H9 (cell line): ENCODE measurements around the gene BHLHE23. TPM values are rescaled to one million over a fixed set of nuclear protein-coding genes. Genes with fewer than 3 reads are reported as not detected.

Experiments used
- DNase-seq: peaks from one replicate; pipeline ENCODE4 v3.0.0-alpha.2; 2017
- H2AFZ ChIP-seq: one replicate; pipeline ENCODE4 v1.6.1; 2013; ENCODE audit warnings: mild to moderate bottlenecking, low read length, control low read depth, moderate library complexity
- H2AK5ac ChIP-seq: 2 replicates; pipeline ENCODE4 v1.6.1; 2013; ENCODE audit warnings: low read length, control low read depth, mixed read lengths; ENCODE audit not compliant: insufficient read length
- H2BK120ac ChIP-seq: one replicate; pipeline ENCODE4 v1.6.1; 2013; ENCODE audit warnings: low read depth, mild to moderate bottlenecking, low read length, control low read depth, inconsistent platforms; ENCODE audit not compliant: poor library complexity, severe bottlenecking
- H2BK12ac ChIP-seq: 2 replicates; pipeline ENCODE4 v1.6.1; 2013; ENCODE audit warnings: low read length, control low read depth, mixed read lengths, low read depth; ENCODE audit not compliant: insufficient read length
- H2BK15ac ChIP-seq: 2 replicates; pipeline ENCODE4 v1.6.1; 2013; ENCODE audit warnings: low read depth, low read length, control low read depth
- H2BK20ac ChIP-seq: one replicate; pipeline ENCODE4 v1.6.1; 2013; ENCODE audit warnings: low read depth, mild to moderate bottlenecking, low read length, control low read depth, inconsistent platforms; ENCODE audit not compliant: poor library complexity, severe bottlenecking
- H2BK5ac ChIP-seq: 2 replicates; pipeline ENCODE4 v1.6.1; 2013; ENCODE audit warnings: low read length, control low read depth, mixed read lengths; ENCODE audit not compliant: insufficient read length
- H3K14ac ChIP-seq: 2 replicates; pipeline ENCODE4 v1.6.1; 2013; ENCODE audit warnings: low read length, control low read depth; ENCODE audit not compliant: insufficient read depth
- H3K18ac ChIP-seq: 2 replicates; pipeline ENCODE4 v1.6.1; 2013; ENCODE audit warnings: low read depth, mild to moderate bottlenecking, mixed read lengths, low read length, control low read depth; ENCODE audit not compliant: insufficient read length
- H3K23ac ChIP-seq: 2 replicates; pipeline ENCODE4 v1.6.1; 2013; ENCODE audit warnings: low read length, control low read depth, mixed read lengths, low read depth; ENCODE audit not compliant: insufficient read length
- H3K23me2 ChIP-seq: 2 replicates; pipeline ENCODE4 v1.6.1; 2013; ENCODE audit warnings: low read depth, mild to moderate bottlenecking, mixed read lengths, low read length, control low read depth; ENCODE audit not compliant: insufficient read length, poor library complexity, severe bottlenecking
- H3K27ac ChIP-seq: 2 replicates; pipeline ENCODE4 v1.5.1; 2013; ENCODE audit warnings: low read length, control low read depth, mixed read lengths, low read depth; ENCODE audit not compliant: insufficient read length
- H3K27me3 ChIP-seq: 2 replicates; pipeline ENCODE4 v1.6.1; 2013; ENCODE audit warnings: low read length, control low read depth, inconsistent platforms; ENCODE audit not compliant: insufficient read depth
- H3K4ac ChIP-seq: 2 replicates; pipeline ENCODE4 v1.6.1; 2013; ENCODE audit warnings: low read depth, mild to moderate bottlenecking, control low read depth, inconsistent platforms, low read length, moderate library complexity
- H3K4me1 ChIP-seq: 2 replicates; pipeline ENCODE4 v1.6.1; 2013; ENCODE audit warnings: low read length, control low read depth, inconsistent platforms; ENCODE audit not compliant: insufficient read depth
- H3K4me2 ChIP-seq: 2 replicates; pipeline ENCODE4 v1.6.1; 2013; ENCODE audit warnings: low read length, control low read depth, mixed read lengths; ENCODE audit not compliant: insufficient read length, insufficient read depth
- H3K56ac ChIP-seq: 2 replicates; pipeline ENCODE4 v1.6.1; 2013; ENCODE audit warnings: low read depth, mild to moderate bottlenecking, mixed read lengths, low read length, control low read depth; ENCODE audit not compliant: insufficient read length
- H3K79me1 ChIP-seq: 2 replicates; pipeline ENCODE4 v1.6.1; 2013; ENCODE audit warnings: low read depth, mild to moderate bottlenecking, moderate library complexity, low read length, control low read depth, inconsistent platforms; ENCODE audit not compliant: insufficient read depth, poor library complexity, severe bottlenecking
- H3K79me2 ChIP-seq: 2 replicates; pipeline ENCODE4 v1.6.1; 2013; ENCODE audit warnings: low read length, control low read depth, inconsistent platforms; ENCODE audit not compliant: insufficient read depth
- H3K9ac ChIP-seq: 2 replicates; pipeline ENCODE4 v1.6.1; 2013; ENCODE audit warnings: low read length, control low read depth, mixed read lengths; ENCODE audit not compliant: insufficient read length; ENCODE audit errors: extremely low read depth
- H3K9me3 ChIP-seq: one replicate; pipeline ENCODE4 v1.6.1; 2013; ENCODE audit warnings: low read depth, low read length, inconsistent platforms; ENCODE audit not compliant: control insufficient read depth
- H3T11ph ChIP-seq: one replicate; pipeline ENCODE4 v1.6.1; 2013; ENCODE audit warnings: mild to moderate bottlenecking, low read length, control low read depth, inconsistent platforms
- H4K20me1 ChIP-seq: one replicate; pipeline ENCODE4 v1.6.1; 2013; ENCODE audit not compliant: control insufficient read depth, insufficient read length, insufficient read depth
- H4K5ac ChIP-seq: 2 replicates; pipeline ENCODE4 v1.6.1; 2013; ENCODE audit warnings: low read depth, mild to moderate bottlenecking, mixed read lengths, low read length, control low read depth; ENCODE audit not compliant: insufficient read length
- H4K8ac ChIP-seq: replicated peaks from 2 replicates; pipeline ENCODE4 v1.6.1; 2013; ENCODE audit warnings: low read length, control low read depth, mixed read lengths, low read depth; ENCODE audit not compliant: insufficient read length
- H4K91ac ChIP-seq: 2 replicates; pipeline ENCODE4 v1.6.1; 2013; ENCODE audit warnings: low read depth, mild to moderate bottlenecking, moderate library complexity, mixed read lengths, low read length, control low read depth; ENCODE audit not compliant: insufficient read length
- H3K27ac Mint-ChIP-seq, 3 experiments: 2 replicates in 2 of 3; 3 replicates in 1 of 3; pipeline ENCODE4 v1.8.0; 2020 to 2021; ENCODE audit warnings: mixed read lengths in 3 of 3, mild to moderate bottlenecking in 1 of 3, moderate library complexity in 1 of 3
- H3K27me3 Mint-ChIP-seq: 2 replicates; pipeline ENCODE4 v1.8.0; 2021; ENCODE audit warnings: low read depth, mild to moderate bottlenecking, moderate library complexity, mixed read lengths
- H3K36me3 Mint-ChIP-seq, 3 experiments: 2 replicates in 2 of 3; 3 replicates in 1 of 3; pipeline ENCODE4 v1.8.0; 2020 to 2021; ENCODE audit warnings: low read depth in 3 of 3, mixed read lengths in 3 of 3; ENCODE audit not compliant: insufficient read depth in 1 of 3
- H3K4me1 Mint-ChIP-seq, 2 experiments: 2 replicates each; pipeline ENCODE4 v1.8.0; 2020; ENCODE audit warnings: mixed read lengths in 2 of 2
- H3K4me3 Mint-ChIP-seq, 2 experiments: 2 replicates in 1 of 2; 3 replicates in 1 of 2; pipeline ENCODE4 v1.8.0; 2020 to 2021; ENCODE audit warnings: mild to moderate bottlenecking in 2 of 2, mixed read lengths in 2 of 2, moderate library complexity in 1 of 2
- H3K9me3 Mint-ChIP-seq, 2 experiments: 2 replicates in 1 of 2; 3 replicates in 1 of 2; pipeline ENCODE4 v1.8.0; 2020; ENCODE audit warnings: mild to moderate bottlenecking in 2 of 2, mixed read lengths in 2 of 2, moderate library complexity in 1 of 2
- WGBS: extraction: QIAGEN DNeasy Blood & Tissue Kit; methylation state at CpG from one replicate; pipeline ENCODE4 v1.1.7; 2013; ENCODE audit warnings: missing lambda C conversion rate, low lambda C conversion rate, mixed read lengths; ENCODE audit not compliant: insufficient read length; ENCODE audit errors: extremely low coverage; 5-methylcytosine and 5-hydroxymethylcytosine counted together
- total RNA-seq: library from RNA; stranded (reverse); gene quantifications from 2 replicates; pipeline ENCODE4 v1.2.1, GENCODE V29; 2021
- TF ChIP-seq, protein P1 (sequence below): fragments of 200-600 bp; sonication (generic); conservative IDR thresholded peaks from 3 replicates; pipeline ENCODE4 v1.8.0; 2021; ENCODE audit warnings: antibody characterized with exemption, mild to moderate bottlenecking

BHLHE23 gene
- total RNA-seq, 1 experiment from 2014 or later: 0.35 TPM

DNA sequence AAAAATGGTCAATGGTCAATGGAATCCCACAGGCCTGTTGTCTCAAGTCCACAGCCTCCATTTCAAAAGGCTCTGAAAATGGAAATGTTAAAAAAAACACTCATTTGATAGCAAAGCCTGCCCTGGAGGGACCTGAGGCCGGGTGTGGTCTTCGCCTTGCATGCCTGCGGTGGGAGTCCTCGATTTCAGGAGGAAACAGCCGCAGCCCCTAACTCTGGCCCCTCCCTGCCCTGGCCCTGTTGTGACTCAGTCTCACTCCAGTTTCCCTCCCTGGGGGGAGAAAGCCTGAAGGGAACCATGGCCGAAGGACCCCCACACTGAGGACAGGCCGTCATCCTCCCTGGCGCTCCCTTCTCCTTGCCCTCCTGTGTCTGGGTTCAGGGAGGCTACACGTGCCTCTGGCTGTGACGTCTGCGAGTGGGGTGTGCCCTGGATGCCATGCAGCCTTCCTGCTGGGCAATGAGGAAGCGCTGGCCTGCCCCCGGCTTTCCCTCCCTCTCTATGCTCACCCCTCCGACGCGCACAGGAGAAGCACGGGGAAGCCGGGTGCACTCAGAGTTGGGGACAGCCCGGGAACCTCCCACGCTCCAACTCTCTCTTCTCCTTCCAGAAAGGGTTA is 9.2 kb downstream of the BHLHE23 start:
- H2BK120ac ChIP-seq: no peak overlapping the region
- no peak overlapping the region for H2BK15ac ChIP-seq
- H3K4me1 Mint-ChIP-seq: peaks cover 24 to 54% of the 10 kb centered on the region in 2 experiments
- no peak overlapping the region for H3K23ac ChIP-seq
- H4K20me1 ChIP-seq: peaks cover 2% of the 10 kb centered on the region
- no peak overlapping the region for H3K4me2 ChIP-seq
- no peaks in the 10 kb centered on the region for H3K36me3 Mint-ChIP-seq
- H3K27ac Mint-ChIP-seq: no peak overlapping the region; a peak in 1 of 7 replicates
- no peak overlapping the region for H2AK5ac ChIP-seq
- H3K9me3 ChIP-seq: no peaks in the 10 kb centered on the region
- peaks cover 3% of the 10 kb centered on the region; the same call in 1 of the 2 replicates for H3K27me3 ChIP-seq
- no peak overlapping the region for H3K56ac ChIP-seq
- H2BK20ac ChIP-seq: no peak overlapping the region
- no peak overlapping the region for H4K91ac ChIP-seq
- H3K9ac ChIP-seq: no peak overlapping the region
- TF ChIP-seq, protein P1, sequence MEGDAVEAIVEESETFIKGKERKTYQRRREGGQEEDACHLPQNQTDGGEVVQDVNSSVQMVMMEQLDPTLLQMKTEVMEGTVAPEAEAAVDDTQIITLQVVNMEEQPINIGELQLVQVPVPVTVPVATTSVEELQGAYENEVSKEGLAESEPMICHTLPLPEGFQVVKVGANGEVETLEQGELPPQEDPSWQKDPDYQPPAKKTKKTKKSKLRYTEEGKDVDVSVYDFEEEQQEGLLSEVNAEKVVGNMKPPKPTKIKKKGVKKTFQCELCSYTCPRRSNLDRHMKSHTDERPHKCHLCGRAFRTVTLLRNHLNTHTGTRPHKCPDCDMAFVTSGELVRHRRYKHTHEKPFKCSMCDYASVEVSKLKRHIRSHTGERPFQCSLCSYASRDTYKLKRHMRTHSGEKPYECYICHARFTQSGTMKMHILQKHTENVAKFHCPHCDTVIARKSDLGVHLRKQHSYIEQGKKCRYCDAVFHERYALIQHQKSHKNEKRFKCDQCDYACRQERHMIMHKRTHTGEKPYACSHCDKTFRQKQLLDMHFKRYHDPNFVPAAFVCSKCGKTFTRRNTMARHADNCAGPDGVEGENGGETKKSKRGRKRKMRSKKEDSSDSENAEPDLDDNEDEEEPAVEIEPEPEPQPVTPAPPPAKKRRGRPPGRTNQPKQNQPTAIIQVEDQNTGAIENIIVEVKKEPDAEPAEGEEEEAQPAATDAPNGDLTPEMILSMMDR: no peak
- H3T11ph ChIP-seq: no peak overlapping the region
- no peak overlapping the region for H2BK5ac ChIP-seq
- no peak for DNase-seq
- no peak overlapping the region for H3K4me3 Mint-ChIP-seq
- H3K79me1 ChIP-seq: no peaks in the 10 kb centered on the region
- no peak overlapping the region for H3K4ac ChIP-seq
- H3K9me3 Mint-ChIP-seq: peaks cover 0 to 3% of the 10 kb centered on the region in 2 experiments; a peak in 2 of 5 replicates
- no peak overlapping the region for H3K14ac ChIP-seq
- H3K79me2 ChIP-seq: no peaks in the 10 kb centered on the region
- H4K5ac ChIP-seq: no peak overlapping the region
- H4K8ac ChIP-seq: no peak overlapping the region
- H3K27me3 Mint-ChIP-seq: peaks cover 67% of the 10 kb centered on the region
- no peak overlapping the region for H2BK12ac ChIP-seq
- no CpG with 5 or more reads among the region's 20 CpGs for WGBS
- H2AFZ ChIP-seq: no peak overlapping the region
- H3K27ac ChIP-seq: no peak overlapping the region
- H3K18ac ChIP-seq: no peak overlapping the region
- no peaks in the 10 kb centered on the region; the same call in 1 of the 2 replicates for H3K4me1 ChIP-seq
- H3K23me2 ChIP-seq: no peaks in the 10 kb centered on the region
